K562 (cell line): Measurements from ENCODE around the gene PLEKHA6. TPM values are rescaled to one million over a fixed set of nuclear protein-coding genes. Genes with fewer than 3 reads are reported as not detected.

Experiments
- ATAC-seq: fragments of 200-7000 bp; cut with Tn5 transposase; 3 replicates; pipeline ENCODE4 v1.9.1; 2020; ENCODE audit warnings: moderate library complexity
- BruUV-seq: library from RNA; stranded (reverse); fragments of 400-500 nt; replicated peaks from 2 replicates; lab custom pipeline; 2021; lab: Mats Ljungman, UMichigan
- CTCF ChIA-PET: fragments of 300-600 bp; formaldehyde crosslinking; extraction: SDS; loops from one replicate; lab custom pipeline; 2021; ENCODE audit warnings: low intra/inter-chr PET ratio; lab: Yijun Ruan, JAX
- POLR2A ChIA-PET: fragments of 300-600, 350-650 bp; sonication (Branson Sonifier 250); formaldehyde crosslinking; extraction: SDS; loops from one replicate; lab custom pipeline; 2021; ENCODE audit warnings: antibody characterized with exemption, inconsistent platforms; lab: Yijun Ruan, JAX
- DNase-seq, 4 experiments: peaks; one replicate each; pipeline versions ENCODE4 v3.0.0 to v3.0.0-alpha.2; 2011 to 2018; ENCODE audit warnings: low spot score in 3 of 4, mixed read lengths in 3 of 4; ENCODE audit errors: extremely low read depth in 1 of 4
- FAIRE-seq: peaks from 2 replicates; lab custom pipeline; 2011; peaks lifted over from hg19 to GRCh38; lab: Jason Lieb, UNC
- H2AFZ ChIP-seq: 2 replicates; pipeline ENCODE4 v1.6.0; 2011; ENCODE audit warnings: low read depth, low read length, control low read depth, inconsistent platforms
- H3K27ac ChIP-seq: fragments of 200-600 bp; 3 replicates; pipeline ENCODE4 v1.8.0; 2011; ENCODE audit warnings: low read depth, mild to moderate bottlenecking, control low read depth, inconsistent platforms, low read length, moderate library complexity, mixed read lengths; ENCODE audit errors: extremely low read depth
- H3K27me3 ChIP-seq, 2 experiments: fragments of 300-600 bp in 1 of 2; 2 replicates in 1 of 2; 3 replicates in 1 of 2; pipeline versions ENCODE4 v1.6.0 to v1.8.0; 2011; ENCODE audit warnings: inconsistent platforms in 2 of 2, low read length in 2 of 2, mild to moderate bottlenecking in 1 of 2, mixed read lengths in 1 of 2, moderate library complexity in 1 of 2; ENCODE audit not compliant: control insufficient read depth in 2 of 2, insufficient read depth in 2 of 2
- H3K36me3 ChIP-seq: fragments of 300-600 bp; 3 replicates; pipeline ENCODE4 v1.8.0; 2011; ENCODE audit warnings: mild to moderate bottlenecking, low read length, inconsistent platforms; ENCODE audit not compliant: control insufficient read depth, insufficient read depth
- H3K4me1 ChIP-seq, 2 experiments: fragments of 200-600 bp in 1 of 2; replicated peaks in 1 of 2; 2 replicates in 1 of 2; 3 replicates in 1 of 2; pipeline versions ENCODE4 v1.5.1 to v1.8.0; 2011; ENCODE audit warnings: inconsistent platforms in 2 of 2, low read length in 2 of 2, mild to moderate bottlenecking in 1 of 2, mixed read lengths in 1 of 2, moderate library complexity in 1 of 2; ENCODE audit not compliant: control insufficient read depth in 2 of 2, insufficient read depth in 2 of 2
- H3K4me2 ChIP-seq: 2 replicates; pipeline ENCODE4 v1.6.1; 2011; ENCODE audit warnings: low read length, control low read depth, inconsistent platforms, mixed read lengths; ENCODE audit not compliant: insufficient read depth
- H3K4me3 ChIP-seq: fragments of 200-600 bp; sonication (generic), shearing (Covaris generic); 2 replicates; pipeline ENCODE4 v1.5.1; 2016; ENCODE audit warnings: control low read depth, inconsistent platforms
- H3K79me2 ChIP-seq: fragments of 200-600 bp; 3 replicates; pipeline ENCODE4 v1.8.0; 2011; ENCODE audit warnings: low read length, inconsistent platforms; ENCODE audit not compliant: control insufficient read depth, insufficient read depth
- H3K9ac ChIP-seq, 2 experiments: 2 replicates each; pipeline versions ENCODE4 v1.6.0 to v1.6.1; 2011; ENCODE audit warnings: low read depth in 2 of 2, low read length in 2 of 2, control low read depth in 1 of 2, inconsistent platforms in 1 of 2, mild to moderate bottlenecking in 1 of 2, mixed read lengths in 1 of 2; ENCODE audit not compliant: insufficient read depth in 1 of 2
- H3K9me1 ChIP-seq: one replicate; pipeline ENCODE4 v1.6.0; 2011; ENCODE audit warnings: inconsistent platforms, mild to moderate bottlenecking, low read length, moderate library complexity; ENCODE audit not compliant: control insufficient read depth, insufficient read depth
- H3K9me3 ChIP-seq: replicated peaks from 2 replicates; pipeline ENCODE4 v1.5.1; 2011; ENCODE audit warnings: low read depth, low read length, inconsistent platforms; ENCODE audit not compliant: control insufficient read depth, insufficient read depth
- H4K20me1 ChIP-seq: replicated peaks from 2 replicates; pipeline ENCODE4 v1.6.1; 2011; ENCODE audit warnings: low read length, inconsistent platforms, mixed read lengths; ENCODE audit not compliant: control insufficient read depth, insufficient read depth
- BCOR ChIP-seq: fragments of 450-650 bp; IDR thresholded peaks from 2 replicates; pipeline ENCODE4 v1.6.1; 2016
- CCAR2 ChIP-seq: fragments of 200-400 bp; formaldehyde crosslinking; IDR thresholded peaks from 2 replicates; pipeline ENCODE4 v1.6.1; 2017; ENCODE audit warnings: mild to moderate bottlenecking, low read depth, low read length
- HSF4 ChIP-seq: fragments of 250-450 bp; sonication (Bioruptor Pico); IDR thresholded peaks from 2 replicates; pipeline ENCODE4 v2.1.2; 2022; ENCODE audit warnings: mild to moderate bottlenecking, moderate library complexity, borderline replicate concordance
- LEF1 ChIP-seq: fragments of 450-650 bp; IDR thresholded peaks from 2 replicates; pipeline ENCODE4 v1.6.1; 2016; ENCODE audit warnings: mild to moderate bottlenecking
- NR2C2 ChIP-seq, 2 experiments: fragments of 200-800 bp in 1 of 2; sonication (Bioruptor generic) in 1 of 2; sonication (generic) in 1 of 2; formaldehyde crosslinking in 1 of 2; IDR thresholded peaks; 2 replicates each; pipeline versions ENCODE4 v1.6.1 to v1.8.0; 2016 to 2022; ENCODE audit warnings: mild to moderate bottlenecking in 1 of 2, missing compliant biosample characterization in 1 of 2, missing genetic modification characterization in 1 of 2, missing genetic modification reagents in 1 of 2
- PHF21A ChIP-seq: fragments of 450-650 bp; IDR thresholded peaks from 2 replicates; pipeline ENCODE4 v1.6.1; 2017; ENCODE audit warnings: low read depth, borderline replicate concordance
- RBM14 ChIP-seq: fragments of 200-400 bp; formaldehyde crosslinking; IDR thresholded peaks from 2 replicates; pipeline ENCODE4 v1.6.1; 2018; ENCODE audit warnings: low read depth, mild to moderate bottlenecking, low read length, moderate library complexity, borderline replicate concordance; ENCODE audit not compliant: insufficient read depth
- TSC22D4 ChIP-seq: fragments of 450-650 bp; IDR thresholded peaks from 2 replicates; pipeline ENCODE4 v1.6.1; 2016; ENCODE audit warnings: missing genetic modification characterization, missing biosample characterization, control low read depth
- ZNF785 ChIP-seq: fragments of 250-450 bp; sonication (Bioruptor Pico); IDR thresholded peaks from 2 replicates; pipeline ENCODE4 v1.4.0; 2020; ENCODE audit warnings: mild to moderate bottlenecking
- WGBS: fragments of 100-300 bp; shearing (Covaris generic); methylation state at CpG from one replicate; pipeline ENCODE4 v1.1.6; 2016; ENCODE audit warnings: low coverage, mixed read lengths; ENCODE audit not compliant: insufficient coverage; ENCODE audit errors: missing lambda C conversion rate; 5-methylcytosine and 5-hydroxymethylcytosine counted together
- in situ Hi-C: fragments of 300-500 bp; cut with MboI; formaldehyde crosslinking; loops from 4 replicates; pipeline ENCODE4 v1.15.0; 2018; ENCODE audit warnings: inconsistent platforms, mixed read lengths
- intact Hi-C: fragments of 100-400 bp; cut with micrococcal nuclease; formaldehyde crosslinking; loops from 2 replicates; pipeline ENCODE4 v1.14.2; 2022
- polyA plus RNA-seq, 8 experiments: library from polyadenylated mRNA; depleted of rRNA in 4 of 8; stranded (reverse) in 5 of 8; unstranded in 3 of 8; fragments of >200 nt; fragmentation: Nextera tagmentation in 2 of 8; fragmentation: Illumina TruSeq in 1 of 8; extraction: Ambion mirVana in 2 of 8; extraction: Trizol in 1 of 8; gene quantifications; 2 replicates each; pipeline versions ENCODE4 v1.2.1 to v1.2.3, GENCODE V29; 2011 to 2014; ENCODE audit warnings: inconsistent platforms in 1 of 8, missing spikeins in 1 of 8
- total RNA-seq, 7 experiments: library from RNA; depleted of rRNA in 6 of 7; stranded (reverse); fragments of >200 nt in 6 of 7; fragmentation: Illumina TruSeq in 2 of 7; extraction: Trizol in 2 of 7; gene quantifications; 2 replicates each; pipeline versions ENCODE4 v1.2.1 to v1.2.3, GENCODE V29; 2011 to 2021; ENCODE audit warnings: low replicate concordance in 1 of 7
- TF ChIP-seq, protein P1 (sequence below): fragments of 450-650 bp; conservative IDR thresholded peaks from 2 replicates; pipeline ENCODE4 v1.6.1; 2016; ENCODE audit warnings: missing genetic modification characterization, low read depth, mild to moderate bottlenecking, control low read depth, missing compliant biosample characterization
- TF ChIP-seq, protein P2 (sequence below): fragments of 450-650 bp; formaldehyde crosslinking; IDR thresholded peaks from 2 replicates; pipeline ENCODE4 v1.4.0; 2020; ENCODE audit warnings: mild to moderate bottlenecking, moderate library complexity
- TF ChIP-seq, protein P3 (sequence below): fragments of 450-650 bp; IDR thresholded peaks from 2 replicates; pipeline ENCODE4 v1.6.1; 2016; ENCODE audit warnings: low read depth, mild to moderate bottlenecking, moderate library complexity
- TF ChIP-seq, protein P4 (sequence below): fragments of 250-450 bp; sonication (Bioruptor Pico); IDR thresholded peaks from 2 replicates; pipeline ENCODE4 v1.8.0; 2022; ENCODE audit warnings: moderate library complexity, mild to moderate bottlenecking, inconsistent platforms

The PLEKHA6 gene
- total and polyA plus RNA-seq, 9 of the 15 experiments (the other 6 are each of a cell fraction or from before 2014, with no cell fraction given) = under 0.01 to 0.33 (median 0.01) TPM; not detected in 4

DNA sequence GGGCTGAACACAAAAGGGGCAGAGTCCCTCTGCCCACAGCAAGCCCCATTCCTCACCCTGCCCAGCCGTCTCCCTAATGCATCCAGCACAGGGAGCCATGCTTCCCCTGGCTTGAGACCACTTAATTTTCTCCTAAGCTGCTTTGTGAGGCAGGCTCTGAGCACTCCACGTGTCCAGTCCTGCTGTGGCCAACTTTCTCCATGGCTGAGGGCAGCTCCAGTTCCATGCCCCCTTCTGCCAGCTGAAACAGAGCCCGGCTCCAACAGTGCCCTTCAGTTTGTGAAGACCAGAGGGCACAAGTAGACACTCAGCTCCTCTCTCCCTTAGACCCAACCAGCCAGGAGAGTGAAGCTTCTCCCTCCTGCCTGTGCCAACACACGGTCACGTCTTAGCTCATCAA is 33.8 kb downstream of the PLEKHA6 start:
- ChIA-PET CTCF (no interaction called here), POLR2A (interaction anchor here (0.5 to 1.4 kb wide), 7 partner anchors 7 to 785 kb away, joined by 3 to 5 read pairs (median 3); no protein-coding TSS in a partner anchor)
- in situ Hi-C loops = no loop called here
- intact Hi-C loops = no loop called here
- no peak overlapping the region for H2AFZ ChIP-seq
- H4K20me1 ChIP-seq = no peaks in the 10 kb centered on the region
- H3K27me3 ChIP-seq = peaks cover 21 to 64% of the 10 kb centered on the region in 2 experiments
- TF ChIP-seq ZNF785 (CRISPR knock-in tag) (no peak), HSF4 (no peak), RBM14 (no peak), LEF1 (no peak), TSC22D4 (tag) (no peak), CCAR2 (no peak), BCOR (no peak), PHF21A (no peak), NR2C2 (CRISPR knock-in tag; IDR thresholded peaks at IDR 0.05) (no peak), NR2C2 (tag; IDR thresholded peaks at IDR 0.05) (no peak)
- TF ChIP-seq, protein P1, sequence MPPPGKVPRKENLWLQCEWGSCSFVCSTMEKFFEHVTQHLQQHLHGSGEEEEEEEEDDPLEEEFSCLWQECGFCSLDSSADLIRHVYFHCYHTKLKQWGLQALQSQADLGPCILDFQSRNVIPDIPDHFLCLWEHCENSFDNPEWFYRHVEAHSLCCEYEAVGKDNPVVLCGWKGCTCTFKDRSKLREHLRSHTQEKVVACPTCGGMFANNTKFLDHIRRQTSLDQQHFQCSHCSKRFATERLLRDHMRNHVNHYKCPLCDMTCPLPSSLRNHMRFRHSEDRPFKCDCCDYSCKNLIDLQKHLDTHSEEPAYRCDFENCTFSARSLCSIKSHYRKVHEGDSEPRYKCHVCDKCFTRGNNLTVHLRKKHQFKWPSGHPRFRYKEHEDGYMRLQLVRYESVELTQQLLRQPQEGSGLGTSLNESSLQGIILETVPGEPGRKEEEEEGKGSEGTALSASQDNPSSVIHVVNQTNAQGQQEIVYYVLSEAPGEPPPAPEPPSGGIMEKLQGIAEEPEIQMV (tag) = no peak
- TF ChIP-seq, protein P2, sequence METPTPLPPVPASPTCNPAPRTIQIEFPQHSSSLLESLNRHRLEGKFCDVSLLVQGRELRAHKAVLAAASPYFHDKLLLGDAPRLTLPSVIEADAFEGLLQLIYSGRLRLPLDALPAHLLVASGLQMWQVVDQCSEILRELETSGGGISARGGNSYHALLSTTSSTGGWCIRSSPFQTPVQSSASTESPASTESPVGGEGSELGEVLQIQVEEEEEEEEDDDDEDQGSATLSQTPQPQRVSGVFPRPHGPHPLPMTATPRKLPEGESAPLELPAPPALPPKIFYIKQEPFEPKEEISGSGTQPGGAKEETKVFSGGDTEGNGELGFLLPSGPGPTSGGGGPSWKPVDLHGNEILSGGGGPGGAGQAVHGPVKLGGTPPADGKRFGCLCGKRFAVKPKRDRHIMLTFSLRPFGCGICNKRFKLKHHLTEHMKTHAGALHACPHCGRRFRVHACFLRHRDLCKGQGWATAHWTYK = no peak
- TF ChIP-seq, protein P3, sequence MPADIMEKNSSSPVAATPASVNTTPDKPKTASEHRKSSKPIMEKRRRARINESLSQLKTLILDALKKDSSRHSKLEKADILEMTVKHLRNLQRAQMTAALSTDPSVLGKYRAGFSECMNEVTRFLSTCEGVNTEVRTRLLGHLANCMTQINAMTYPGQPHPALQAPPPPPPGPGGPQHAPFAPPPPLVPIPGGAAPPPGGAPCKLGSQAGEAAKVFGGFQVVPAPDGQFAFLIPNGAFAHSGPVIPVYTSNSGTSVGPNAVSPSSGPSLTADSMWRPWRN = no peak
- TF ChIP-seq, protein P4, sequence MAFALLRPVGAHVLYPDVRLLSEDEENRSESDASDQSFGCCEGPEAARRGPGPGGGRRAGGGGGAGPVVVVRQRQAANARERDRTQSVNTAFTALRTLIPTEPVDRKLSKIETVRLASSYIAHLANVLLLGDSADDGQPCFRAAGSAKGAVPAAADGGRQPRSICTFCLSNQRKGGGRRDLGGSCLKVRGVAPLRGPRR = no peak
- H3K9me1 ChIP-seq = no peaks in the 10 kb centered on the region
- H3K27ac ChIP-seq = no peak overlapping the region
- peaks cover 0 to 2% of the 10 kb centered on the region in 2 experiments; a peak in 1 of 5 replicates for H3K4me1 ChIP-seq
- DNase-seq (no peak), ATAC-seq (no peak), FAIRE-seq (no peak)
- H3K36me3 ChIP-seq = no peaks in the 10 kb centered on the region
- H3K79me2 ChIP-seq = no peaks in the 10 kb centered on the region
- no peak overlapping the region for H3K9ac ChIP-seq
- H3K4me3 ChIP-seq = no peak overlapping the region
- 2% methylated on average over 5 of the region's 5 CpGs for WGBS
- H3K4me2 ChIP-seq = no peak overlapping the region
- no TSS peak for BruUV-seq
- no peaks in the 10 kb centered on the region for H3K9me3 ChIP-seq
